Stimulated activated CD4-positive, alpha-beta T cell treated with anti-CD3 and anti-CD28 coated beads, Interleukin-4, amount 100 ng/mL, for 1 hour (primary cell): ENCODE results near the gene GAPVD1.
A peak's percentile ranks its signal among the peaks of the same experiment; 100 is the strongest.
"Not testable (repeated sequence)": the region's sequence is repeated elsewhere in the genome, so short reads cannot be mapped to it uniquely, and the experiment has no call there.

Source experiments
- DNase-seq: peaks from one replicate; pipeline ENCODE4 v3.0.0-alpha.2; 2020

The GAPVD1 gene

DNA sequence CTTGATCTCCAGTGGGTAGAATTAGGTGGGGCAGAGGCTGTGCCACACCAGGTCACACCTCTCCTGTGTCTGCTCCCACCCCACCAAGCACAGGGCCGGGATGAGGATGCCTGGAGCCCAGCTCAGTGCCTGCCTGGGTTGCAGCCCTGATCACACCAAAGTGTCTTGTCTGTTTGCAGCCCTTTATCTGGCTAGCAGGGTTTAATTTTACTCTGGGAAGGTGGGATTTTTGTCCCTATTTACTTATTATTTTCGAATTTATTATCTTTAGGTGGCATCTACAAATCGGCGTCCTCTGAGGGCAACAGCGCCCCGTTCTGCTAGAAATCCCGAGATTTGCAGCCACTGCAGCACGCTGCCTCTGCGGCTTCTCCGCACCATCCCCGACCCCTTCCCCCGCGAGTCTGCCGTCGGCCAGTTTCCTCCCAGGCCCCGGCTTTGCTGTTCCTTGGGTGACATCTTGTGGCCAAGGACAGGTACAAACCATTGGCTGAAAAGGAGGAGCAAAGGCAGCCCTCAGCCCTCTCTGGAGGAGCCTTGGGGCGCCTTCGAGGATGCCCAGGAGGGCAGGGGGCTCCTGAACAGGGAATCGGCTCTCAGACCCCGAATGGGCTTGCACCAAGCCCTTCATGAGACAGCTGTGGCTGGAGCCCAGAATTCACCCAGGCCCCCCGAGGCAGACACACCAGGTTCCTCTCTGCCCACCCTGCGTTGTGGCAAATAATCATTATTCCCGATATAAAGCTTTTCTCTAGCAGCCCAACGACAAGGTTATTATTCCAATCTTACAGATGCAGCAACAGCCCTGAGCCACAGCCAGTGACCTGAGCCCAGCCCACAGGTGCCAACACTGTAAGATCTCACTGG lies 113.0 kb downstream of the GAPVD1 start:
- peak; percentile 59 for DNase-seq

DNA sequence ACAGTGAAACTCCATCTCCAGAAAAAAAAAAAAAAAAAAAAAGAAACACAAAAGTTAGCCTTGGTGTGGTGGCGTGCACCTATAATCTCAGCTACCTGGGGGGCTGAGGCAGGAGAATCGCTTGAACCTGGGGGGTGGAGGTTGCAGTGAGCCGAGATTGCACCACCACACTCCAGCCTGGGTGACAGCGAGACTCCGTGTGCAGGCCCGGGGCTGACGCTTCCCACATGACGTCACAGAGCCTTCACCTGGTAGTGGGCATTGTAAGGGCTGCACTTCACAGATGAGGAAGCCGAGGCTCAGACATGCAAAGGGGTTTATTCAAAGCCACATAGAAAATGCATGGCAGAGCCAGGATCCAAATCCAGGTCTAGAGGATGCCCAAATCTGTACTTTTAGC lies 114.2 kb downstream of the GAPVD1 start:
- no peak for DNase-seq

DNA sequence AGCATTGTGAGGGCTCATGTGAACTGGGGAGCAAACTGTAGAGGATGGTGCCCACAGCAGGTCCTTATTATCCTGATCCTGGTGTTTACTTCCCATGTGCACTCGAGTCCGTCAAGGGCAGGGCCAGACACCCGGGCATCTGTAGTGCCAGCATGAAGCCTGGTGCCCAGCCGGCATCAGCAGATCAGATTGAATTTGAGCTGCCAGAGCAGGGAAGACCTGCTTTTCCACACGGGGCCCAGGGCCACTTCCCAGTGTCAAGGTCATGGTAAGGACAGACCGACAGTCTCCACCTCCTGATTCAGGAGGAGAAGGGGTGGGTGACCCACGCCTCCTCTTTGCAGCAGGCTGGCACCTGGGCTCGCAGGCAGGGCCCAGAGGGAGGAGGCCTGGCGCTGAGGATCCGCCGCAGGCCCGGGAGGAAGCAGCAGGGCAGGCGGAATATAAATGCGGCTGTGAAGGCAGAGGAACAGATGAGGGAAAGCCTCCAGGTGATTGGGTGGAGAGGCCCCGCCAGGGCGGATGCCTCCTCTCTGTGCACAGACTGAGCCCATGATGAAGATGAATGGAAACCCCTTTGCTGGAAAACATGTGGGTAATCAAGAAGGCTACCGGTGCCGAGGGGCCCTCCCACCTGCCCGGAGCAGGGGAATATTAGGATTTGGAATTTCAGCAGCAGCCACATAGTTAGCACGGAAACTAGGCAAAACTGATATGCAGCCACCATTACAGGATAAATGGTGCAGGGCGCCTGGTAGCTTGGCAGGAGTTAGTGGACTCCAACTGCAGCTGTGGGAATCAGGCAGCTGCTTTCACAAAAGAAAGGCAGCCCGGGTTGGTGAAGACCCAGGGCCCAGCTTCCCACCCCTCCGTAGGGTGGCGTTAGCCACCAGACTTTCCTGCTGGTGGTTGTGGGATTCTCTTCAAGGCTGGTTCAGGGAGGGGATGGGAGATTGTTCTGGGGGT lies 114.9 kb downstream of the GAPVD1 start:
- no peak for DNase-seq

DNA sequence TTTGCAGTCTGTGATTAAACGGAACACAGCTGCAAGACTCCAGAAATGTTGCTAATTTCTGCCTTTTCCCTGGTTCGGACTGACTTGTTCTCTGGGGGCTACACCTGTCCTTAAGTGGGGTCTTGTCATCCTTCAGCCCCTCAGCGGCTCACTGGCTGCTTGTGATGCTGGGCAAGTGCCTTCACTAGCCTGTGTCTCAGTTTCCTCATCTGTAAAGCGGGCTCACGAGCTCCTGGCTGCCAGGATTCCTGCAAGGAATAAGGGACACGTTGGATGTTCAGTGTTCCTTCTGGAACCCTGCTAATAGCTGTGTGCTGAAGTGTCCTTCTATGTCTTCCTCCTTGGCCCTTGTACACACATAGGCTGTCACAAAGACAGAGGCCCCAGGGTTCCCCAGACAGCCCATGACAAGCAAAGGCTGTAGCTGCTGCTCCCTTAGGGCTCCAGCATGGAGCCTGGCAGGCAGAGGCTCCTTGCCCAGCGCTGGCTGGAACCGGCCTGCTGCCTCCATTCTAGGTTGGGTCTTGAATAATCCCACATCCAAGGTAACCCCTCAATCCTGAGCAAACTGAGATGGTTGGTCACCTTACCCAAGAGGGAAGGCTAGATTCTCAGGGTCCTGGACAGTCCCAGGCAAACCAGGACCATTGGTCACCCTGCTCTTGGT lies 116.1 kb downstream of the GAPVD1 start:
- no peak for DNase-seq

DNA sequence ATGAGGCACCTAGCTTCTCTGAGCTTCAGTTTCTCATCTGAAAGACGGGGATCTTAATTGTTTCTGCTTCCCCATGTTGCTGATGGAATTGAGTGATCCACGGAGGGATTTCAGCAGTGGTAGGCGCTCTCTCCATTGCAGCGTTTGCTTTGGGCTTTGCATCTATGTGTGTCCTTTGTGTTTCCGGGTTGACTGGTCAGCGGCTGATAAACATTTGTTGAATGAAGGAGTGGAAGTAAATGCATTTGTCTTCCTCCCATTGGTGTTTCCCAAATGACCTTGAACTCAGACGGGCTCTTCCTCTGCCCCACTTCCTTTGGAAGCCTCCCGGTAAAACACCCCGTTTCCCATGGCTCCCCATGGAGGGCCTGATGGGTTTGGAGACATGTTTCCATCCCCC lies 117.2 kb downstream of the GAPVD1 start:
- DNase-seq: no peak

DNA sequence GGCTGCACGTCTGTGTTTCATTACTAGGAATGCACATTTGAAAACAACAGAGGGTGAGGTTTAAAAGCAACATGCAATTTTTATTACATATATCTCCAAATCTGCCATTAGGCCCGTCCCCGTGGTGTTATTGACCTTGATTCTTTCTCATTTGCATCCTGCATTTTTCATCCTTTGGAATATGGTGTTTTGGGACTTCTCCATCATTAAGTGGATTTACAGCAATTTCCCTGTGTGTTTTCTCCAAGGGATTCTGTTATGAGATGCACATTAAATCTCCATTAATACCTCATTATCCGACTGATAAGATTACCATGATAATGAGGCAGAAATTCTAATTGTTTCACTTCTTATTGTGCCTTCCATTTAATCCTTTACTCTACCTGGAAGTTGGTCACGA lies 117.6 kb downstream of the GAPVD1 start:
- DNase-seq: no peak

DNA sequence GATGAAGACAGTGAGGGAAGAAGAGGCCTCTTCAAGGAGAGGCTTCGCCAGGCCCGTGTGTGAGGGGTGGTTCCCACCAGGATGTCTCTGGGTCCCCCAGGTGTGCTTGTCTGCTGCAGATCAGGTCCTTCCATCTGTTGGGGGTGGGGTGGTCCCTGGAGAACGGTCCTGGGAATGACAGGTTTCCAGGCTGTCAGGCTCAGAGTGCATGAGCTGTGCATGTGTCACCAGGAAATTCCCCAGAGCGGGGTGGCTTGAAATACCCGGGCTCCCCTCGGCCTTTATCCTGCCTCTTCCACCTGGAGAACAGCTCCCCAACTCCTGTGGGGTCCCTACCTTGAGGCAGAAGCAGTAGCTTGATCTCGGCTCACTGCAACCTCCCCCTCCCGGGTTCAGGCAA lies 118.8 kb downstream of the GAPVD1 start:
- no peak for DNase-seq

DNA sequence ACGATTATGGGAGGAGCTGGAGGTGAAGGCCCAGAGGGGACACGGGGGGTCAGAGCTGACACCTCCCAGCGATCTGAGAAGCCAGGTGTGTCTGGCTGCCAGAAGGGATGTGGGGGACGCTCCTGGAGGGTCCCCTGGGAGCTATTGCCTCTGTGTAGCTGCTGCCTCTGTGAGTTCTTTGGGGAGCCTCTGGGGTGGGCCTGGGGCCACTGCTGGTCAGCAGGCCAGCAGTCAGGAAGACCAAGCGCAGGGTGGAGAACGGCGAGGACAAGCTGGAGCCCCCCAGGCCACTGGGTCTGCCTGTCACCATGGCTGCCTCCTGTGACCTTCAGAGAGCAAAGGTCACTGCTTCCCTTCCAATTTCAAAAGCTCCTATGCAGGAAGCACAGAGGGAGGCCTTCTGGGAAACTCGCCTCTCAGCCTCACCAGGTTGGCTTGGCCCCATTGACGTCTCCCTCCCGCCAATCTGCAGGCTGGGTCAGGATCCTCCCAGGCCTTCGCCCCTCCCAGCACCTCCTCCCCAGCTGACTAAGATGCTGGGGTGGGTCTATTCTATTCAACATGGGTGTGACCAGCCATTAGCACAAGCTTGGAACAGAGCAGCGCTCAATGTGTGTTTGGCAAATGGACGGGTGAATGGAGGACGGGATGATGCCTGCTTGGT lies 126.4 kb downstream of the GAPVD1 start:
- no peak for DNase-seq

DNA sequence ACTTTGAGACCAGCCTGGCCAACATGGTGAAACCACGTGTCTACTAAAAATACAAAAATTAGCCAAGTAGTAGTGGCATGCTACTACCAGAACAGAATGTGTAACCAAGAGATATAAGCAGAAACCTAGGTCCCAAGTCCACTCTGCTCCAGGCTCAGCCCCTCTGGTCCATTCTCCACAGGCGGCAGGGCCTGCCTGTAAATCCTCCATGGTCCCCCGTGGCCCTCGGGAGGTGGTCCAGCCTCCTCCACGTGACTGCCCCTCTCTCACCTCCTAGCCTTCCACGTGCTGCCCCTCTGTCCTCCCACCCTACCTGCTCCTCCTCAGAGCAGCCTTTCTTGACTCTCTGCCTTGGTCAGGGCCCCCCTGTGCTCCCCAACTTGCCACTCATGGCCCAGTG lies 127.4 kb downstream of the GAPVD1 start:
- no peak for DNase-seq

DNA sequence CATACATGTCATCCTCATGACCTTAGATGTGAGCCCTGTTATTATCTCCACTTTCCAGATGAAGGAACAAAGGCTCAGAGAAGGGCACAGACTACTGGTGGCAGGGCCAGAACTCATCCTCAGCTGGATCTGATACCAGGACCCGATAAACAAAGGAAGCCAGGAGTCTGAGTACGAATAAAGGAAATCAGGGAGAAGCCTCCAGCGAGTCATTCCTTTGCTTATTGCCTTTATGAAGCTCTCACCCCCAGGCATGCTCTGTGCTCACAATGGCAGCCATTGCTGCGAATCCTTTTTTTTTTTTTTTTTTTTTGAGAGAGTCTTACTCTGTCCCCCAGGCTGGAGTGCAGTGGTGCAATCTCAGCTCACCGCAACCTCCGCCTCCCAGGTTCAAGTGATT lies 130.1 kb downstream of the GAPVD1 start:
- no peak for DNase-seq

DNA sequence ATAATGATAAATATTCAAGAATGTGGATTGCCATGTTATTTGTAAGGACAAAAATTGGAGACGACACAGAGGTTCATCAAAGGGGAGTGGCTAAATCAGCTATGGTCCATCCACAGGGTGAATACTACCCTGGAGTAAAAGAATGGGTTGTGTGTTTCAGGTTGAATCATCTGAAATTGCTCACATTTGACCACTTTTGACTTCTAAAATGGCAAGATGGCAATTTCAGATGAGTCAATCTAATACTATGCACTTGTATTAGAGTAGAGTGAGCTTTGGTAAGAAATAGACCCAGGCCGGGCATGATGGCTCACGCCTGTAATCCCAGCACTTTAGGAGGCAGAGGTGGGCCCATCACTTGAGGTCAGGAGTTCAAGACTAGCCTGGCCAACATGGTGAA lies 131.8 kb downstream of the GAPVD1 start:
- DNase-seq: no peak

DNA sequence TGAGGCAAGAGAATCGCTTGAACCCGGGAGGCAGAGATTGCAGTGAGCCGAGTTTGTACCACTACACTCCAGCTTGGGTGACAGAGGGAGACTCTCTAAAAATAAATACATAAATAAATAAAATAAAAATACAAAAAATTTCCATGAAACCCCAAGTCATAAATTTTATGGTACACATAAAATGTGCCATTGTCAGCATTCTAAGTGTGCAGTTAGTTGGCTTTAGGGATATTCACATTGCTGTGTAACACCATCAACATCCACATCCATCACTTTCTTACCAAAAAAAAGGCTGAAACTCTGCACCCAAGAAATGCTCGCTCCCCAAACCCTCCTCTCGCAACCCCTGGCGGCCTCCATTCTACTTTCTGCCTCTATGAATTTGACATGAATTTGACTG lies 135.2 kb downstream of the GAPVD1 start:
- DNase-seq: no peak

DNA sequence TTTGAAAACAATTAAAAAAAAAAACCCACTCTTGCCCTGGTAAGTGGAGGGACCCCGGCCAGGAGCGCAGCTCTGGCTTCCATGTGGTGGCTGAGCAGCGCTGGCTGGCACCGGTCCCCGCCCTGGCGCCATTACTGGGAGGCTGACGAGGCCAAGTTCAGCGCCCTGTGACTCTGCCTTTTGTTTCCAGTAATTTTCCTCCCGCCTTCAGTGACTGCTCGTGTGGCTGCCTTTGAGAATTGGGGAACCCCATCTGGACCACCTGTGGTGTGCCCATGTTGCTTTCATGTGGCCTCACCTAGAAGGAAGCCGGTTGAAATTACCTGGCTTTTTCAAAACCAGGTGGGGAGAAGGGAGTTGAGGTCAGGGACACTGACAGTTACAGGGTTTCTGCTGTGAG lies 136.1 kb downstream of the GAPVD1 start:
- DNase-seq: no peak

DNA sequence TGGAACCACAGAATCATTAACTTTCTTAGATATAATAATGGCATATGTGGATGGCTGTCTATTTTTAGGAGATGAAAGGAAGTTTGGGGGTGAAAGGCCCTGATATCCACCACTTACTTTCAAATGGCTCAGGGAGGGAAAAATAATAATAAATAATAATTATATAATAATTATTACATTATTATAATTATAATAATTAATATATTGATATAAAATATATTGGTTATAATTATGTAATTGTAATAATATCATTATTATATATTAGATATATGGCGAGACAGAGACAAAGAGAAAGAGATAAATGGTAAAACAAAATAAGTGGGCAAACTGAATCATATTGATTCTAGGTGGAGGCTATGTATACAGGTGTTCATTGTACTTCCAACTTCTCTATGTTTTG lies 136.6 kb downstream of the GAPVD1 start:
- no peak for DNase-seq

DNA sequence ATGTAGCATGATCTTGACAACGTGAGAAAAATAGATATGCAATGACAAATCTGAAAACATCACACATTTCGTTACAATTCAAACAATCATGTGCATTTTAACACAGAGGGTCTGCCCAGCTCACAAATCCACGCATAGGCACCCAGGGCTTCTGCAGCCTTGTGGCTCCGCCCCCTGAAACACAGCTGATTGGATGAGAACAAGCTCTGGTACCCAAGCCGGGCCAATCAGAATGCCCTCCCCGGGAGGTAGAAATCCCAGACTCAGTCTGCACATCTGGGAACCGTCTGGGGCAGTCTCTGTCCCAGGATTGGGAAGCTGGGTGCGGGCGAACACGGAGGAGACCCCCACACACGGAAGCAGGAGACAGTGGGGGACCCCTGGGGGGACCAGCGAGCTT lies 137.5 kb downstream of the GAPVD1 start:
- DNase-seq: no peak

DNA sequence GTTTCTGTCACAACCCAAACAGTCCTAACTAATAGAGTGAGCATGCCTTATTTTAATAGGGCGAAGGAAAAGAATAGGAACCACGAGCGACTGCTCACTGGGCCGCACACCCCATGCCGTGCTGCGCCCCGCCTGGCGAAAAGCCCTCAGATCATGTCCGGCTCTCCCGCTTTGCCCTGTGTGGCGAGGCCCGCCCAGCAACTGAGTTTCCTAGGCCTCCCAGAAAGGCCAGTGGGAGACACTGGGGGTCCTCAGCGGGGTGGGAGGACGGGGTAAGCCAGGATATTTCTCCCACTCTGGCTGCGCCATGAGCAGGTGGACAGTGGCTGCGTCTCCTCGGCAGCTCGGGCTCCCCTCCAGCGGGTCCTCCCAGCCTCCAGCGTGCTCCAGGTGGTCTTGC lies 138.0 kb downstream of the GAPVD1 start:
- no peak for DNase-seq

DNA sequence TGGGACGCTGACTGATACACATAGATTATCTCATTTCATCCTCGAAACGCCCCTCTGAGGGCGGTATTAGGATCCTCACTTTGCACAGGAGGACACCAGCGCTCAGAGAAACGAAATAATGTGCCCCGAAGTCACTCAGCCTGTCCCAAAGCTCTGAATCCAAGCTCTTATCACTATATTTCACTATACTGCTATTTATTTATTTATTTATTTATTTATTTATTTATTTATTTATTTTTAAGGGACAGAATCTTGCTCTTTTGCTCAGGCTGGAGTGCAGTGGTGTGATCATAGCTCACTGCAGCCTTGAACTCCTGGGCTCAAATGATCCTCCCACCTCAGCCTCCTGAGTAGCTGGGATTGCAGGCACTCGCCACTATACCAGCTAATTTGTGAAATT lies 138.6 kb downstream of the GAPVD1 start:
- DNase-seq: not testable (repeated sequence)

DNA sequence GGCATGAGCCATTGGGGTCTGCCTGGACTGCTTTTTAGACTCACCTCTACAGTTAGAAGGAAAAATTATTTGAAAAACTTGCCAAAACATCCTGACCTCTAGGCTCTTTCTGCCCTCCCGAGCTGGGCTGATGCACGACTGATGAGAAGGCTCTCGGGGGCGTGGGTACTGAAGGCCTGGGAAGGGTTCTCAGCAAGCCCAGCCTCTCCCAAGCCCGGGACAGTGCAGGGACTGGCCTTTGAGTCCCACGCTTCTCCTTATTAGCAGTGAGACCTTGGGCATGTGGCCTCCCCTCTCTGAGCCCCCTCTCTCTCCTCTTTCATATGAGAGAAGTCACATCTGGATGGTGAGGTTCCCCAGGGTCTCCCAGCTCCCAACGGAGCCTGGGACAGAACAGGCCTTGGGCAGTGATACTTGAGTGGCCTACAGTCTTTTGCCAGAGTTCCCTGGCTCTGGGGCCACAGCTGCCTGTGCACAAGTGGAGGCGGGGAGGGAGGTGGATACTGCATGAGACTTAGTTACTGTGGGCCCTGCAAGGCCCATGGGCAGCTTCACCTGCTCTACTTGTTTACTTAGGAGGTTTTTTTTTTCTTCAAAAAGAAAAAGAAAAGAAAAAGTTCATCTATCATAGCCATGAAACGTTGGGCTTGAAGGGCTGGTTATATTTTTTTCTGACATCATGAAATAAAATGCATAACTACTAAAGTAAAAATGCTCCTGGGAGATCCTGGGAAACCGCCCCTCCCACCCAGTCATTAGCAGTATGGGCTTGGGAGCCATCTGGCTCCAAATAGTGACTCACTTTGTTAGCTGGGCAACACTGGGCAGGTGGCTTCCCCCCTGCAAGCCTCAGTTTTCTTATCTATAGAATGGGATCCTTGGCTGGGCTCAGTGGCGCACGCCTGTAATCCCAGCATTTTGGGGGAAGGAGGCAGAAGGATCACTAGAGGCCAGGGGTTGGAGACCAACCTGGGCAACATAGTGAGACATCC lies 139.4 kb downstream of the GAPVD1 start:
- no peak for DNase-seq

DNA sequence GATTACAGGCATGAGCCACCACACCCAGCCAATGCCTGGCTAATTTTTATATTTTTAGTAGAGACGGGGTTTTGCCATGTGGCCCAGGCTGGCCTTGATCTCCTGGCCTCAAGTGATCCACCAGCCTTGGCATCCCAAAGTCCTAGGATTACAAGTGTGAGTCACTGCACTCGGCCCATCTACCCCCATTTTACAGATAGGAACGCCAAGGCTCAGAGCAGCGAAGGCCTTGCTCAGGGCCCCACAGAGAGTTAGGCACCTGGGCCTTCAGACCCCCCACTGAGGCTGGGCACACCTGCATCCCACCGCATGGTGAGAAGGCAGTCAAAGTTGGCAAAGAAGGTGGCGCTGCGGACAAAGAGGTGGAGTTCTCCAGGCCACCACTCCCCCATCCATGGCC lies 143.1 kb downstream of the GAPVD1 start:
- no peak for DNase-seq

DNA sequence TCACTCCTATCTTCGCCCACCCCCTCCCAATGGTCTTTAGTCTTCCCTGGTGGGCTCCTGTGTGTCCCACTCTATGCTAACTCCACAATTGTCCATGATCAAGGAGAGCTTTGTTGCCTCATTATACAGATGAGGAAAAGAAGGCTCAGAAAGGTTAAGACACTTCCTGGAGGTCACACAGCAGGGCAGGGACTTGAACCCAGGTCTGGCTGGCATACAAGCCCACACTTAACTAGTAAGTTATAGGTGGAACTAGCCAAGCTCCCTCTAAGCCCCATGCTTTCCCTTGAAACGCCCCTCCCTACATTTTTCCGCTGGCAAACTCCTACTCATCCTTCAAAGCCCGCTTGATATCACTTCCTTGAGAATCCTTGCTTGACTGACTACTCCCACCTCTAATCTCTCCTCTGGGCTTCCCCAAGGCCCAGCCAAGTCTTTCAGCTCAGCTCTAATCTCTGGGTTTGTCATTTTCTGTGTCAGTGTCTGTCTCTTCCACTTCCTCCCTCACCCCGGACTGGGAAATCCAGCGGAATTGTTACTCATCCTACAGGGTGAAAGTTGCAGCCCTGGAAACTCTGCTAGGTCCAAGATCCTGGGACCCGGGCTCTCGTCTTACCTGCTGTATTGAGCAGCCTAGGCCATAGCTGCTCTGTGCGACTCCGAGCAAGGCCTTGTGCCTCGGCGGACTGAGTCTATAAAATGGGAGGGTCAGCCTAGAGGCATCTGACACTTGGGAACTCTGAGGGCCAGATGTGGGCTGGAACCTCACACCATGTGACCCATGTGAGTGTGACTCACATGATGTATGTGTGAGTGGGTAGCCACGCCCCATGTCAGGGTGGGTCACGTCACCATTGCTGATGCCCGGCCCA lies 144.5 kb downstream of the GAPVD1 start:
- DNase-seq: no peak

DNA sequence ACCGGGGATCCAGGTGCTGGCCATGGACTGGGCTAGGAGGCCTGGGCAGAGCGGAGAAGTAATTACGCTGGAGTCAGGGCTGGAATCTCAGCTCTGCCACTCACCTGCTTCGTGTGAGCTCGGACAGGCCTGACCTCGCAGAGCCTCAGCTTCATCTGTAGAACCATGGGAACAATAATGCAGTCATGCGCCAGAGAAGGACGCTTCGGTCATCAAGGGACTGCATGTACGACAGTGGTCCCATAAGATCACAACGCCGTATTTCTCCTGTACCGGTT lies 145.1 kb downstream of the GAPVD1 start:
- no peak for DNase-seq
